Measurements from ENCODE around the gene STEAP1B. TPM values are rescaled to one million over a fixed set of nuclear protein-coding genes. Genes with fewer than 3 reads are reported as not detected.
"Not testable (repeated sequence)": the region's sequence is repeated elsewhere in the genome, so short reads cannot be mapped to it uniquely, and the experiment has no call there.

The STEAP1B gene
- total and polyA plus RNA-seq, 2 of the 4 experiments (the other 2 are of a cell fraction), result 7.9 to 13.8 TPM

DNA sequence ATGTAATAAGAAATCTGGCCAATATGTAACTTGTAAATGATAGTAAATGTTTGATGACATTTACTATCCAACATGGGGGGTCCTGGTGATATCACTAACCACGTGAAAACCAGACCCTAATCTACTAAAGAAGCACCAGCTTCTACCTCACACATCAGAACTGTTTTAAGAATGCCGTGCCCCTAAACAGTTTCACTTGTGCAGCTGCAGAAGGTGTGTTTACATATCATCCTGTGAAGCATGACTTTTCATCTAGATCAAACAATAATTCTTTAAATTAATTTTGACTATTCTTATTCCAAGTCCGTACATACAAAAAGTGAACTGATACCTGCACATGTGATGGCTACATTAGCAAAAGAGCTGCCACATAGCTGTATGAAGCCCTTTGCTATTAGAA is 61.0 kb downstream of the STEAP1B start:
- no peaks in the 10 kb centered on the region for H3K36me3 ChIP-seq (ENCODE audit: control insufficient read depth, insufficient read depth, low read length)
- H3K56ac ChIP-seq (ENCODE audit: extremely low read depth, insufficient read depth, low read length), result no peak overlapping the region
- no peaks in the 10 kb centered on the region; the same call in 1 of the 2 replicates for H3K9me3 ChIP-seq (ENCODE audit: control insufficient read depth, insufficient read depth, low read length)
- no peak overlapping the region for H3K4me2 ChIP-seq (ENCODE audit: low read depth, low read length)
- no peak overlapping the region for H4K8ac ChIP-seq (ENCODE audit: low read depth in 2 of 2, low read length in 2 of 2)
- no CpG with 5 or more reads among the region's 3 CpGs for WGBS, 2 experiments (ENCODE audit: extremely low coverage in 2 of 2, insufficient read length in 1 of 2)
- dilution Hi-C loops (cut with HindIII; ENCODE audit: low sequenced_read_pairs, unreplicated experiment), result no loop called here
- no peak overlapping the region for H2AFZ ChIP-seq (replicated peaks; ENCODE audit: low read length, poor library complexity)
- no peak overlapping the region for H3K4ac ChIP-seq (ENCODE audit: low read depth, low read length)
- no peak overlapping the region for H3K18ac ChIP-seq (ENCODE audit: low read depth, low read length)
- peaks cover 3% of the 10 kb centered on the region; the same call in 1 of the 2 replicates for H3K9me1 ChIP-seq (ENCODE audit: insufficient read depth, low read length)
- no peak overlapping the region for H2BK5ac ChIP-seq (ENCODE audit: low read depth, low read length, poor library complexity, severe bottlenecking)
- H2AK9ac ChIP-seq (replicated peaks; ENCODE audit: low read depth, low read length, poor library complexity), result no peak overlapping the region
- no peak overlapping the region for H4K91ac ChIP-seq (ENCODE audit: insufficient read depth, low read depth, low read length)
- TF ChIP-seq NFE2L2 (IDR thresholded peaks at IDR 0.05; ENCODE audit: low read depth, low read length), result no peak
- TF ChIP-seq MAFK (IDR thresholded peaks at IDR 0.05; ENCODE audit: low read depth, low read length), result no peak
- no peak overlapping the region for H2BK20ac ChIP-seq (ENCODE audit: low read depth, low read length)
- no peak overlapping the region for H2BK120ac ChIP-seq (ENCODE audit: low read depth, low read length)
- no peak overlapping the region for H3K14ac ChIP-seq (replicated peaks; ENCODE audit: low read depth, low read length)
- no peak overlapping the region for H3K23ac ChIP-seq (ENCODE audit: low read depth, low read length)
- DNase-seq (no peak), ATAC-seq (ENCODE audit: low read depth) (no peak)
- H3K9ac ChIP-seq (ENCODE audit: low read depth, low read length), result no peak overlapping the region
- no peaks in the 10 kb centered on the region; the same call in 1 of the 2 replicates for H3K4me1 ChIP-seq (ENCODE audit: control insufficient read depth, insufficient read depth, low read length)
- no peak overlapping the region for H2AK5ac ChIP-seq (ENCODE audit: low read depth, low read length)
- no peak overlapping the region for H3K27ac ChIP-seq (ENCODE audit: insufficient read depth, low read length)
- H2BK15ac ChIP-seq (ENCODE audit: low read depth, low read length), result no peak overlapping the region
- intact Hi-C loops (cut with micrococcal nuclease), result no loop called here
- no peaks in the 10 kb centered on the region for H3K79me1 ChIP-seq (ENCODE audit: low read depth in 1 of 2, low read length in 2 of 2)
- H3K27me3 ChIP-seq (ENCODE audit: control insufficient read depth, insufficient read depth, low read length), result no peaks in the 10 kb centered on the region
- CTCF ChIA-PET, result interaction anchor here (1.2 kb wide), 1 partner anchor 14 kb away, joined by 3 read pairs; no protein-coding TSS in a partner anchor
- no peaks in the 10 kb centered on the region for H4K20me1 ChIP-seq (ENCODE audit: insufficient read depth, low read length)
- POLR2A ChIA-PET (ENCODE audit: unreplicated experiment), result no interaction called here
- BruUV-seq (replicated peaks), result no TSS peak
- in situ Hi-C loops (cut with MboI; ENCODE audit: low sequenced_read_pairs), result no loop called here
- no peak overlapping the region for H4K5ac ChIP-seq (ENCODE audit: low read depth, low read length)
- no peak overlapping the region for H3K4me3 ChIP-seq (ENCODE audit: insufficient read depth, low read depth, low read length)

DNA sequence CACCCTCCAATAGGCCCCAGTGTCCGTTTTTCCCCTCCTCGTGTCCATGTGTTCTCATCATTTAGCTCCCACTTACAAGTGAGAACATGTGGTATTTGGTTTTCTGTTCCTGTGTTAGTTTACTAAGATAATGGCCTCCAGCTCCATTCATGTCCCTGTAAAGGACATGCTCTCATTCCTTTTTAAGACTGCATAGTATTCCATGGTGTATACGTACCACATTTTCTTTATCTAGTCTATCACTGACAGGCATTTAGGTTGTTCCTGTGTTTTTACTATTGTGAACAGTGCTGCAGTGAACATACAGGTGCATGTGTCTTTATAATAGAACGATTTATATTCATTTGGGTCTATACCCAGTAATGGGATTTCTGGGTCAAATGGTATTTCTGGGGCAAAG is 63.4 kb downstream of the STEAP1B start:
- H3K4ac ChIP-seq (ENCODE audit: low read depth, low read length); intact Hi-C loops (cut with micrococcal nuclease): not testable (repeated sequence)
- WGBS, 2 experiments (ENCODE audit: extremely low coverage in 2 of 2, insufficient read length in 1 of 2), result no CpG with 5 or more reads among the region's 4 CpGs

More for the DNA sequence above, 63.4 kb downstream of the STEAP1B start:
- H4K8ac ChIP-seq (ENCODE audit: low read depth in 2 of 2, low read length in 2 of 2); H3K4me3 ChIP-seq (ENCODE audit: insufficient read depth, low read depth, low read length); H4K20me1 ChIP-seq (ENCODE audit: insufficient read depth, low read length); H3K9ac ChIP-seq (ENCODE audit: low read depth, low read length); CTCF ChIA-PET; H2BK20ac ChIP-seq (ENCODE audit: low read depth, low read length); H2AFZ ChIP-seq (replicated peaks; ENCODE audit: low read length, poor library complexity); H3K56ac ChIP-seq (ENCODE audit: extremely low read depth, insufficient read depth, low read length); H3K27ac ChIP-seq (ENCODE audit: insufficient read depth, low read length); H2AK5ac ChIP-seq (ENCODE audit: low read depth, low read length); H3K14ac ChIP-seq (replicated peaks; ENCODE audit: low read depth, low read length); H2BK120ac ChIP-seq (ENCODE audit: low read depth, low read length); H3K23ac ChIP-seq (ENCODE audit: low read depth, low read length); H4K91ac ChIP-seq (ENCODE audit: insufficient read depth, low read depth, low read length); POLR2A ChIA-PET (ENCODE audit: unreplicated experiment); H3K4me1 ChIP-seq (ENCODE audit: control insufficient read depth, insufficient read depth, low read length); H2AK9ac ChIP-seq (replicated peaks; ENCODE audit: low read depth, low read length, poor library complexity); H3K36me3 ChIP-seq (ENCODE audit: control insufficient read depth, insufficient read depth, low read length); H3K9me3 ChIP-seq (ENCODE audit: control insufficient read depth, insufficient read depth, low read length); H2BK5ac ChIP-seq (ENCODE audit: low read depth, low read length, poor library complexity, severe bottlenecking); H3K79me1 ChIP-seq (ENCODE audit: low read depth in 1 of 2, low read length in 2 of 2); dilution Hi-C loops (cut with HindIII; ENCODE audit: low sequenced_read_pairs, unreplicated experiment); ATAC-seq (ENCODE audit: low read depth); DNase-seq; H3K9me1 ChIP-seq (ENCODE audit: insufficient read depth, low read length); H3K4me2 ChIP-seq (ENCODE audit: low read depth, low read length); BruUV-seq (replicated peaks); H3K18ac ChIP-seq (ENCODE audit: low read depth, low read length); H4K5ac ChIP-seq (ENCODE audit: low read depth, low read length); H2BK15ac ChIP-seq (ENCODE audit: low read depth, low read length); in situ Hi-C loops (cut with MboI; ENCODE audit: low sequenced_read_pairs); H3K27me3 ChIP-seq (ENCODE audit: control insufficient read depth, insufficient read depth, low read length): not testable (repeated sequence)
